Right kidney (tissue), 9 donors: Measurements from ENCODE around the gene ANKRD44.
"Not testable (repeated sequence)": the region's sequence is repeated elsewhere in the genome, so short reads cannot be mapped to it uniquely, and the experiment has no call there.

ENCODE experiments used
- DNase-seq: peaks from one replicate; pipeline ENCODE4 v3.0.0-alpha.2; 2016
- long read RNA-seq, 8 donors: transcript quantifications; one replicate each; lab custom pipeline, GENCODE V29; 2026

Gene ANKRD44
- long read RNA-seq, donor 1 = 0 reads
- long read RNA-seq, donor 2 = 0 reads
- long read RNA-seq, donor 3 = 0 reads
- long read RNA-seq, donor 4, partial matches to known transcripts = 0 of 2 reads
- long read RNA-seq, donor 4, other reads (novel, unspliced or antisense) = 0 of 2 reads
- long read RNA-seq, donor 5, partial matches to known transcripts = 0 of 1 reads
- long read RNA-seq, donor 5, other reads (novel, unspliced or antisense) = 0 of 1 reads
- long read RNA-seq, donor 6 = 0 reads
- long read RNA-seq, donor 7, full-length matches to known transcripts = 5 of 5 reads
- long read RNA-seq, donor 7, partial matches to known transcripts = 0 of 5 reads
- long read RNA-seq, donor 7, other reads (novel, unspliced or antisense) = 0 of 5 reads
- long read RNA-seq, donor 8 = 0 reads

DNA sequence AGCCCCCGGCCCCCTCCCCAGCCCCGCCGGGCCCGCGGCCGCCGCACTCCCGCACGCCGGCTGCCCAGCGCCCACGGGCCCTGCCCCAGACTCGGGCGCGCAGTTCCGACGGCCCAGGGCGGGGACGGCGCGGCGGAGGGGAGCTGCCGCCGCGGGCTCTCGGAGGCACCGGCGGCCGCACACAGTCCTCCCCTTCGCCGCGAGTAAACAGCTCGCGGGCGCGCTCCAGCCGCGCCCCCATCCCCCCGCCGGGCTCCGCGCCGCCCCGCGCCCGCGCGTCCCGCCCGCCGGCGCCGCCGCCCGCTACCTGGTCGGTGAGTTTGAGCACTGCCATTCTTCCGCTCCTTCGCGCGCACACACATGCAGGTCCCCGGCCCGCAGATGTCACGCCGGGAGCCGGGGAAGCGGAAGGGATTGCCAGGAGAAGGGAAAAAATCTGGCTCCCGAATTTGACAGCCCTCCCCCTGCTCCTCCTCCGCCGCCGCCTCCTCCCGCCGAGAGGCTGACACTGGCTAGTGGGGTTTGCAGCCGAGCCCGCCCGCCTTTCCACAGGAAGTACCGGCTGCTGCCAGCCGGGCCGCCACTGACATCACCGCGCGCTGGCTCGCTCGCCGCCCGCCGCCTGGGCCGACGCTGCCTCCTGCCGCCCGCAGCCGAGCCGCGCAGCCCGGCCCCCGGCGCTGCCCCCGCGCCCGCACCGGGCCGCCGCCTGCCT, at the start of gene ANKRD44:
ANKRD44 (minus strand) TSS at position 510 of the 715 bp plus-strand sequence; CDS start at position 334, 176 bp downstream.
- peak; percentile 89 for DNase-seq

DNA sequence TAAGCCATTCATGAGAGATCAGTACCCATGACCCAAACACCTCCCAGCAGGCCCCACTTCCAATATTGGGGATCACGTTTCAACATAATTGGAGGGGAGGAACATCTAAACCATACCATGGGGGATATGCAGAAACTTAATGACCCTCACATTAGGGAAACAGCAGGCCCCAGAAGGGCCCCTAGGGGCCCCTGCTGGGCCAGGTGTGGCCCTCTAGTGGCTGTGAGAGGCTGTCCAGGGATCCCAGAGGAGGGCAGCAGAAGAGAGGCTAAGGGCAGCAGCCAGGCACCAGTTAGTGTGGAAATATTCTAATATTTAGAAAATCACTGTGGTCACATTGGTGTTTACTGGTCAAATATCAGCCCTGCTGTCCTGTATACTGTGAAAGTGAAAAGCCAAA, 49.3 kb upstream of the ANKRD44 start:
- no peak for DNase-seq

DNA sequence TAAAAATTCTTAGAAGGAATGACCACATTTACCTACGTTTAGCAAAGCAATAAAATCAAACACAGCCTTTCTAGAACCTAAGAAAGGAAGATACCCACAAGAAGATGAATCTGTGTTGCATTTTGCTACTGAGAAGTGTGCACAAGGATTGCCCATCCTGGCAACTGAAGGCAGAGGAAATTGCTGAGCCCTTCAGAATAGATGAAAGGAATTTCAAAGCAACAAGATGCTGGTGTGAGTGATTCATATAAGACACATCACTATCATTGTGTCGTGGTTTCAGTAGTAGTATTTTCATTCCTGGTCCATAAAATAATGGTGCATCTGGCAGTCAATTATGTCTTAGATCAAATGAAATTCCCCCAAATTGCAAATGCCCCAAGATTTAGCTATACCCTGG, 48.4 kb upstream of the ANKRD44 start:
- DNase-seq = no peak

DNA sequence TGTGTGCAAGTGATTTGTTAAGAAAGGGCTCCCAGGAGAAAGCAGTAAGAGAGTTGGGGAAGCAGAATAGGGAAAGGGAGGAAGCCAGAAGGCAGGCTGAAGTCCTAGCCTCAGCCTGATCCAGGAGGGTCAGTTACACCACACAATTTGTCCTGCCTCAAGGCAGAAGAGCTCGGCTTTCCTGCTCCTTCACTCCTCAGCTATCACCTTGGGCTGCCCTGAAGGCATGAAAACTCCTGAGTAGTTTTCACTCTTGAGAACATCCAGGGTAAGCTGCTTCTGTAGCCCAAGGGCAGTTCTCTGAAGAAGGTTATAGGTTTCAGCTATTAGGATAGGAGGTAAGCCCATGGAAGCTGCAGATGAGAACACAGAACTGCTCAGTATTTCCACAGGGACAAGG, 47.4 kb upstream of the ANKRD44 start:
- DNase-seq = no peak

DNA sequence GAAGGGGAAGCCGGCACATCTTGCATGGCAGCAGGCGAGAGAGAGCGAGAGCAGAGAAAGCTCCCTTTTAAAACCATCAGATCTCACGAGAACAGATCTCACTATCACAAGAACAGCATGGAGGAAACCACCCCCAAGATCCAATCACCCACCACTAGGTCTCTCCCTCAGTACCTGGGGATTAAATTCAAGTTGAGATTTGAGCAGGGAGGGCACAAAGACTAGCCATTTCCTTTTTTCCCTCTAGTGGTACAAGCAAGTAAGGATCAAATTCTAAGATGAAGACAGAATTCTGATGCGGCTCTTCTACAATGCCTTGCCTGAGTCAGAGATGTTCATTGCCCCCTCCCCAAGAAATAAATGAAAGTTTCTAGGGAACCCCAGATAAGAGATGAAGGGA, 45.6 kb upstream of the ANKRD44 start:
- DNase-seq = no peak

DNA sequence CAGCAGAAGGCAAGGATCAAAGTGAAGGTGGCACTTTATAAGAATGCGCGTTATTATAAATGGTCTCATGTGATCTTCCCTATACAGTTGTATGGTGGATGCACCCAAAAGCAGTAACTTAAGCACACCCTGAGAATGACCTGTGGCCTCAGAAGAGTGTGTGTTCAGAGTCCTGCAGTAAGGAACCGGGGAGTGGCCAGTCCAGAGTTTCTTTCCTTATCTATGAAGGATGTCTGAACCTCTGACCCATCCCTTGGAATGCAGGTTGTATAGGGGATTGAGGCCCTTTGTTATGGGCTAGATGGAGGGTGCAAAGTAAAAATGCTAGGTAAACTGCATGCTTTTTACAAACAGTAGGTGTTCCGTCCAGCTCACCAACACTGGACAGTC, 43.6 kb upstream of the ANKRD44 start:
- DNase-seq = no peak

DNA sequence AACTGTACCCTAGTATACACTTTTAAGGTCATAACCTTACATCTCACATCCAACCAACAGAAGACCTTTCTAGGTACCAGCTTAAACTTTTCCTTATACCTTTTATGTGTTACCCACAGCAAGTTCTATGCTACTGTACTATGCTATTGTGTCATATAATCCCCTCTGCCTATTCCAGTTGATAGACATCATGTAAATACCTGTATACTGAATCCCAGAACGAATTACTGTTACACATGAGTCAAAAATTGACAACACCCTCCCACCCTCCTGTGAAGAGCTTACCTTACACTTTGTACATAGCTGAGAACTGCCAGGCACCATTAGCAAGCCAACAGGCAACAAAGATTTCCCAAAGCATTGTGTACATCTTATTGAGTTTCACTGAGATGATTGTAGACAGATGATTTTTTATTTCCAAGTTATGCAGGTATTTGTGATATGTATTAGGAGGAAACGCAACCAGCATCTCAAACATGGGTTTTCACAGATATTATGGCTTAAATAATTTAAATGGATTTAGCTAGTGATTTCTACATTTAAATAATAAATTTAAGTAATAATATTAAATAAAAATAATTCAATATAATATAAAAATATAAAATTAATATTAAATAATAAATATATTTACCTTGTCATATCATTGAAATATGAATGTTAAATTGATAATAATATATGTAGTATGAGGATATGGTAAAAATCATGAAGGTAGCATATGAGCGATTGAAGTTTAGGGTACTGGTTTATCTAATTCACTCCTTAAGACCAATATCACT, 43.0 kb upstream of the ANKRD44 start:
- no peak for DNase-seq

DNA sequence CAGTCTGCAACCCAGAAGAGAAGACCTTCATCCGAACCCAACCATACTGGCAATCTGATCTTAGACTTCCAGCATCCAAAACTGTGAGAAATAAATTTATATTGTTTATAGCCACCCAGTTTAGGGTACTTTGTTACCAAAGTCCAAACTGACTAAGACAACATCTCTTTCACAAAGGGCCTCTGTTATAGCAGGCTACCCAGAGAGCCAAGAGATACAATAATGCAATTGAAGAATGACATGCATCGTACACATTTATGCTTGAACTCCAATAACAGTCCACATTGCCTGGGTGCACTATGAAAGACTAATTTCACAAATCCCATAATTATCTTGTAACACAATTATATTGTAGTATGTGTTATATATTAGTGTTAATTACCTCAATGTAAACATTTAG, 39.1 kb upstream of the ANKRD44 start:
- DNase-seq = no peak

DNA sequence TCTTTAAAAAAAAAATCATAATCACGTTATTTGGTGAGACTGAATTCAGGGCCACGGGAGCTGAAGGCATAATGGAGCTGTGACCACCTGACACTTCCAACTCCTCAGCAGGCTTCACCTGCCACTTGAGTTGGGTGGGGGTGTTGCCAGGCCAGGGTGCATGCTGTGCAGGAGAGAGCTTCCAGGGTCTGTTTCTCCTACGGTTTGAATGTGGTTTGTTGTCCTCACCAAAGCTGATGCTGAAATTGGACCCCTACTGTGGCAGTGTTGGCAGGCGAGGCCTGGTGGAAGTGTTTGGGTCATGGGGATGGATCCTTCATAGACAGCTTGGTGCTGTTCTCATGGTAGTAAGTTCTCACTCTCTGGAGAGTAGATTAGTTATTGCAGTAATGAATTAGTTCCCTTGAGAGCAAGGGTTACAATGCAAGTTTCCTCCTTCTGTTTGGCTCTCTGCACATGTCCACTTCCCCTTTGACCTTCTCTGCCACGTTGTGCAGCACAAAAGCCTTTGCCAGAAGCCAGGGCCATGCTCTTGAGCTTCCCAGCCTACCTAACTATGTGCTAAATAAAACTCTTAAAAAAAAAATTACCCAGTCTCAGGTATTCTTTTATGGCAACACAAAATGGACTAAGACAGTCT, 38.3 kb upstream of the ANKRD44 start:
- DNase-seq = no peak

DNA sequence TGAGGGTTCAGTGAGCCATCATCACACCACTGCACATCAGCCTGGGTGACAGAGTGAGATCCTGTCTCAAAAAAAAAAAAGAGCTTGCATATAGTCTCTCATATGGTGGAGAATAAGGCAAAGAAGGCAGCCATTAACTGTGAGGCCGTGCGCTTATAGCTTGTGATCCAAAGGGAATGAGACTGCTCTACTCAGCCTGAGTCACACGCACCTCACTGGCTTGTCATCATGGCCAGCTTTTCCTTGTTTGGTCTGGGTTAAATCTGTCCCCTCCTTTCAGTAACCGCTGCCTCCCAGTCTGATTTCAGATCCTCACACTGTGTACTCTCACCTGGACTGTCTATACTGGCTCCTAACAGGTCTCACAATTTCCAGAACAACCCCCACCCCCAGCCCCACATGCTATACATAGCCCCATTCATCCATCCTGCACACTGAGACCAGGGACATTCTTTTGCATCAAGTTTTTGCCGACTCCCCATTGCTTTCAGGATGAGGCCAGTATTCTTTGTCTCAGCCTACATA, 35.3 kb upstream of the ANKRD44 start:
- DNase-seq = no peak

DNA sequence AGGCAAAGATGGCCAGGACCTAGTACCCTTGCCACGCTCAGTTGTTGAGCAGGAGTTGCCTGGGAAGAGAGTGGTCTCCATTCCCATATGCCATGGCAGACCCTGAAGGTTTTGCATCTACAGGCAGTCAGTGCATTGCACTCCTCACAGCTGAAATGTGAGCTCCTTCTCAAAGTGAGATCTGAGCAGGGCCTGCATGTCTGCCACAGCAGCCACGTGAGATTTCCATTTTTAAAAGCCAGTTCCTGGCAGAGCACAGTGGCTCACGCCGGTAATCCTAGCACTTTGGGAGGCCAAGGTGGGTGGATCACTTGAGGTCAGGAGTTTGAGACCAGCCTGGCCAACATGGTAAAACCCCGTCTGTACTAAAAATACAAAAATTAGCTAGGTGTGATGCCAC, 33.4 kb upstream of the ANKRD44 start:
- DNase-seq = not testable (repeated sequence)

DNA sequence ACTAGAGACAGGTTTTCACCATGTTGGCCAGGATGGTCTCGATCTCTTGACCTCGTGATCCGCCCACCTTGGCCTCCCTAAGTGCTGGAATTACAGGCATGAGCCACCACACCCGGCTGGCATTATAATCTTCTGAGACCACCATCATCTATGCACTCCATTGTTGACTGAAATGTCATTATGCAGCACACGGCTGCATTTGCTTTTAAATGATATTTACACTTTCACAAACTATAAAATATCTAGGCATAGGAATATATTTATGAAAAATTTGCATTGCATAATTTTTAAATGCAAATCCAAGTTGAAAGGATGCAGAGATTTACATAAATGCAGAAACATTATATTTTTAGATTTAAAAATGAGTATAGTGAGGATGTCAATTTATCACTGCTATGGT, 30.0 kb upstream of the ANKRD44 start:
- no peak for DNase-seq

DNA sequence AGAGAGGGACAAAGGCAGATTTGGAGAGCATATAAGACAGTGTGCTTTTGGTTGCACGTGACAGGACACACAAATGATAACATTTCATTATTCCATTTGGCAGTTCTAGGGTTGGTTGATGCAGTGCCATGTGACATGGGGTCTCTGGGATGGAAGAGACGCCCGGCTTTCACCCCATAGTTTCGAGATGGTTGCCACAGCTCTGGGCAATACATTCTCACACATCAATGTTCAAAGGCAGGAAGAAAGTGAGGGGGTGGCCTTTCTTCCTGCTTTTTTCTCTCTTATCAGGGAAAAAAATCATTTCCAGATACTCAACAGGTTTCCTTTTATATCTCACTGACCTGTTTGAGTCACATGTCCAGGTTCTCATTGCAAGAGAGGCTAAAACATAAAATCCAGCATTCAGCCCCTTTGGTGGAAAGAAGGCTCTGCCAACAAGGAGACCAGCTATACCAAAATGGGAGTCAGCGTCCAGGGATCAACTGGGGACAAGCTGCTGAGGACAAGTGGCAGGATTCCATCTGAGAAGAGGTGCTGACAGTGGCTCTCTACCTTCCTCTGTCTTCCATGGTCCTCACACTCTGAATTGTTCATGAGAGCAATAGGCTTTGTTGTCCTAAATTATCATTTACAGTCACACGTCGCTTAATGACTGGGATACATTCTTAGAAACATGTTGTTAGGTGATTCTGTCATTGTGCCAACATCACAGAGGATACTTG, 29.1 kb upstream of the ANKRD44 start:
- no peak for DNase-seq

DNA sequence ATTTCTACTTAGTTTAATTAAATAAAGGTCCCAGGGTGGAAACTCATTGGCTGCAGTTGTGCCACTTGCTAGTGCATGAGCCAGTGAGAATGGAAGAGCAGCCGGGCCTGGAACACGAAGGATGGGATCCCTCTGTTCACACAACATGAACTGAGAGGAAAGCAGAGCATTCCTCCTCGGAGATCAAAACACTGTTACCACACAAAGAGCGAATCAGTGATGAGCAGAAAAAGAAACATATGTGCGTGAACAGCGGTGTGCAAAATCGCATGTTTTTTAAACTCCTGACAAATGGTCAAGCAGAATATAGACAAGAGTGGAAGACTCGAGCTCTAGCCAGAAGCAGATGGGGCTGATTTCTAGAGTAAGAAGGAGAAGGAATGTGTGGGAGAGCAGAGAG, 28.4 kb upstream of the ANKRD44 start:
- no peak for DNase-seq

DNA sequence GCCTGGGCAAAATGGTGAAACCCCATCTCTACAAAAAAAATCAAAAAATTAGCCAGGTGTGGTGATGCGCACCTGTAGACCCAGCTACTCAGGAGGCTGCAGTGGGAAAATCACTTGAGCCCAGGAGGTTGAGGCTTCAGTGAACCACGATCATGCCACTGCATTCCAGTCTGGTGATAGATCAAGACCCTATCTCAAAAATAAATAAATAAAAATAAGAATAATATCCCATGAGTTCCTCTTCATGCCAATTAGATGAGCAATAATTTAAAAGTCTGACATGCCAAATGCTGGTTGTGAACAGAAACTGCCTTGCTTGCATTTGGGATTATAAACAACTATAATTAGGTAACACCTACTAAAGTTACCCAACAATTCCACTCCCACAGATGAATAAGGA, 22.1 kb upstream of the ANKRD44 start:
- DNase-seq = no peak

DNA sequence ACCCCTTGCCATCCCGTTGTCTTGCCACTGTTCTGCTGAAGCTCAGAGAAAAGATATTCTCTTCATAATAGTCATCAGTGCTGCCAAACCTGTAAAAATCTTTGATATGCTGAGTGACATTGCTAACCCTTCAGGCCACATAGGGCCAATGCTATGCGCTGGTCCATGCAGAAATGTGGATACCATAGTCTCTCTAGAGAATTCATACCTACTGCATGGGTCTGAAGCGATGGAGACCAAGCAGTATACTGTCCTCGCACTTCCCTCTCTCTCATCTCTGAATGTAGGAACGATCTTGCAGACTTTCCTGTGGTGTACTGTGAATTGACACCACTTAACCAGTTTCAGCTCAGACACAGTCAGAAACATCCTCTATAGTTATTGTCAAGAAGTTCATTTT, 17.9 kb upstream of the ANKRD44 start:
- no peak for DNase-seq

DNA sequence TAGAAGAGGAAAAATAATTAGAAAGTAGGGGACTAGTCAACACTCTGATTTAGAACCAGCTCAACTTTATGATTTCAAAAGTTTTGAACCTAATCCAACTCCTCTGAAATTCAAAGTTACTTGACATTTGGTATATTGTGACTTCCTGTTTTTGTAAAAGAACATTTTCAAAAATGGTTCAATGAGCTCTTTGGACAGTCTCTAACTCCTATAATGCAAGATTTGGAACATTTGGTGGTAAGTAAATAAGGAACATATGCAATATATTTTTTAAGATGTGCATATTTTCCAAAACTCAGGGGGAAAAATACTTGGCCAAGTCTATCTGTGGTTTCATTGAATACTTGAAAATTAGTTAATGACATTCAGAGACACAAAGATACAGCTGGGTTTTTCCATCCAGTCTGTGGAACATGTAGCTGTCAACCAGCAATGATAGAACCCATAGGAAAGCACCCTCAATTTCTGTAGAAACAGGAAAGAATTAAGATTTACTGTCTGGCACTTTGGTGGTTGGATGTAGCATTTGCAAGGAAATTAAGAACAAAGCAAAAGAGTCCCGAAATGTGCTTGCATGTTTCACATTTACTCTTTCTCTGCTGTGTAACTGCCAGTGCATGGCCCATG, 17.0 kb upstream of the ANKRD44 start:
- no peak for DNase-seq

DNA sequence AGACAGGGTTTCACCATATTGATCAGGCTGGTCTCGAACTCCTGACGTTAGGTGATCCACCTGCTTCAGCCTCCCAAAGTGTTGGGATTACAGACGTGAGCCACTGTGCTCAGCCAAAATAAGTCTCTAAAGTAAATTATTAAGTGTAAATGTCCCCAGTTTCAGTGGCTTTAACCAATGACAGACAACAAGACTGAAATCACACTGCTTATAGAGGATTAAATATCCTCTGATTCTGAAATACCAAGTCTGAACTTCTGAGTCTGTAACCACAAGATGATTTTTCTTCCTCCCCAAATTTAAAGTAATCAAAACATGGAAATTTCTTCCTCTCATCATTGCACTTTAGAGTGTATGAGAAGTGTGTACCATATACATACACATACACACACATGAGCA, 16.5 kb upstream of the ANKRD44 start:
- DNase-seq = no peak

DNA sequence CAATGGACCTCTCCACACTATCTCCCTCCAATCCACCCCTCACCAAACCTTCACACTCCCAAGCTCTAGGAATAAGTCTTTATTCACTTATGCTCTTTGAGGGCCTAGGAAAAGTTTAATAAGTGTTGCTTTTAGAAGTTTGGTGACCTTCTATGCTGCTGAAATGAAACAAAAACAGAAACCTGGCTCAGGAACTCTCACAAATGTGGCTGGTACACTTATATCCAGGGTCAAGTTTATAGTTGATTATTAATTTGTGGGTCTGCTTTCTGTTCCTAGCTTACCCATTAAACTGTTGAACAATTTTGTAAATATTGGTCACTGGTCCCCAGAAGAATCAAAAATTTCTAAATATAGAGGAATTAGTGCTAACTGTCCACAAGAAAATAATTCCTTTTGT, 14.2 kb upstream of the ANKRD44 start:
- no peak for DNase-seq

DNA sequence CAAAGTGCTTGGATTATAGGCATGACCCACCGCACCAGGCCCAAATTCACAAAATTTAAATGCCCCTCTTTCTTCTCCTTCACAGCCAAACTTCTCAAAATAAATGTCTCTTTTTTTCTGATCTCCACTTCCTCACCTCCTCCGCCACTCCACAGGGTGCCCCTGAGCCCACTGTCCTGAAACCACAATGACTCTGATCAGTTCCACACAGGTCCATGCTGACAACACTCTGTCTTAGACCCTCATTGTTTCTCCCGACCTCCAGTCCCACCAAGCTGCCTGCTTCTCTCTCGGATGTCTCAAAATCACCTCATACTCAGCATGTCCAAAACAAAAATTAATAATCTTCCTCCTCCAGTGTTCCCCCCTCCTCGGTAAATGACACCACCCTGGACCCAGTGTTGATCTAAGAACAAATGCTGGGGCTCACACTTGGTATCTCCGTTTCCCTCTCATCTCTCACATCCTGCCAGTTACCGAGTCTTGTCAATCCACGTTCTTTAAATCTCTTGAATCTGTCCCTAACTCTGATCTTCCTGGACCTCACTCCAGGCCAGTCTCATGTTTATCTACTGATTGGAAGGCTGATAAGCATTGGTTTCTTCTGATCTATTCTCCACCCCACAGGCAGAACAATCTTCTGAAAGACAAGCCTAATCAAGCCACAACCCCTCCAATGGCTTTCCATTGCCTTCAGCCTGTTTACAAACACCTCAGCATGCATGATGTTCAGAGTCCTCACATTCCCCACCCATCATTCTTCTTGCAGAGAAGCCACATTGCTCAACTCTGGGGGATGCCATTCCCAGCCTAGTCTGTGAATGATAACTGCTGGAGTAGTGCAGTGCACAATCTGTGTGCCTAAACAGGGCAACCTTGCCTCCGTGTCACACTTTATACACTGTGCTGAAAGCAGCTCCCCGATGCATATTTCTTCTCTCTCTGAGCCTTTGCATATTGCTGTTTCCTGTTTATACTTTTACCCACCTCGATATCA, 12.4 kb upstream of the ANKRD44 start:
- no peak for DNase-seq
